Measurements from ENCODE around the gene ELFN1. TPM values are rescaled to one million over a fixed set of nuclear protein-coding genes. Genes with fewer than 3 reads are reported as not detected.
"Not testable (repeated sequence)": the region's sequence is repeated elsewhere in the genome, so short reads cannot be mapped to it uniquely, and the experiment has no call there.

ELFN1 gene
- total RNA-seq, 5 donors from 2014 or later (not counting 1 experiment from before 2014, with no cell fraction given), result 0.06 to 0.12 (median 0.07) TPM; not detected in 2

GRCh38 chr7:1716263-1717094 lies 46.4 kb downstream of the ELFN1 start:
- Histone ChIP-seq H3K27ac (ENCODE audit: low read length) (no peak overlapping the region), H3K4me3 (ENCODE audit: control insufficient read depth in 1 of 2, extremely low read depth in 1 of 2, low read length in 1 of 2) (no peak overlapping the region), H3K4me1 (ENCODE audit: control insufficient read depth in 1 of 2, extremely low read depth in 1 of 2, insufficient read depth in 2 of 2, low read length in 2 of 2) (peaks cover 0 to 9% of the 10 kb centered on the region in 2 experiments), H3K27me3 (replicated peaks in 1 of 2; ENCODE audit: control insufficient read depth in 2 of 2, extremely low read depth in 1 of 2, insufficient read depth in 2 of 2, low read length in 1 of 2) (peaks cover 0 to 37% of the 10 kb centered on the region in 2 experiments), H3K9me3 (no peaks in the 10 kb centered on the region), H3K36me3 (ENCODE audit: control insufficient read depth in 2 of 2, extremely low read depth in 1 of 2, insufficient read depth in 1 of 2, low read length in 1 of 2) (no peaks in the 10 kb centered on the region)
- Mint-ChIP-seq H3K4me3 (peak overlapping the region in 1 of 3 donors; percentile 38), H3K4me1 (peaks cover 8 to 12% (median 9%) of the 10 kb centered on the region in 3 donors), H3K27ac (no peak overlapping the region), H3K36me3 (no peaks in the 10 kb centered on the region), H3K9me3 (no peaks in the 10 kb centered on the region), H3K27me3 (peaks cover 4 to 19% of the 10 kb centered on the region in 2 donors)
- DNase-seq (no peak), ATAC-seq (replicated peaks in 1 of 4) (peak in 1 of 4 experiments; percentile 42)
- ChIA-PET CTCF (no interaction called here), POLR2A (no interaction called here)
- WGBS (ENCODE audit: insufficient coverage), result 55% methylated on average over 18 of the region's 20 CpGs

GRCh38 chr7:1717095-1717483 lies 47.0 kb downstream of the ELFN1 start:
- WGBS (ENCODE audit: insufficient coverage), result 87% methylated on average over 10 of the region's 10 CpGs
- H3K4me1 Mint-ChIP-seq, result peaks cover 8 to 12% (median 9%) of the 10 kb centered on the region in 3 donors
- ChIA-PET POLR2A (no interaction called here), CTCF (no interaction called here)
- Histone ChIP-seq H3K27me3 (replicated peaks in 1 of 2; ENCODE audit: control insufficient read depth in 2 of 2, extremely low read depth in 1 of 2, insufficient read depth in 2 of 2, low read length in 1 of 2) (peaks cover 0 to 37% of the 10 kb centered on the region in 2 experiments), H3K4me3 (ENCODE audit: control insufficient read depth in 1 of 2, extremely low read depth in 1 of 2, low read length in 1 of 2) (no peak overlapping the region), H3K9me3 (no peaks in the 10 kb centered on the region), H3K4me1 (ENCODE audit: control insufficient read depth in 1 of 2, extremely low read depth in 1 of 2, insufficient read depth in 2 of 2, low read length in 2 of 2) (peaks cover 0 to 9% of the 10 kb centered on the region in 2 experiments), H3K36me3 (ENCODE audit: control insufficient read depth in 2 of 2, extremely low read depth in 1 of 2, insufficient read depth in 1 of 2, low read length in 1 of 2) (no peaks in the 10 kb centered on the region), H3K27ac (ENCODE audit: low read length) (no peak overlapping the region)
- ATAC-seq (replicated peaks in 1 of 4) (peak in 3 of 4 experiments; percentile 31 to 50 (median 36)), DNase-seq (no peak)
- H3K36me3 Mint-ChIP-seq, result no peaks in the 10 kb centered on the region
- H3K4me3 Mint-ChIP-seq, result peak overlapping the region in 1 of 3 donors; percentile 38
- no peaks in the 10 kb centered on the region for H3K9me3 Mint-ChIP-seq
- H3K27me3 Mint-ChIP-seq, result peaks cover 4 to 19% of the 10 kb centered on the region in 2 donors
- H3K27ac Mint-ChIP-seq, result no peak overlapping the region

DNA sequence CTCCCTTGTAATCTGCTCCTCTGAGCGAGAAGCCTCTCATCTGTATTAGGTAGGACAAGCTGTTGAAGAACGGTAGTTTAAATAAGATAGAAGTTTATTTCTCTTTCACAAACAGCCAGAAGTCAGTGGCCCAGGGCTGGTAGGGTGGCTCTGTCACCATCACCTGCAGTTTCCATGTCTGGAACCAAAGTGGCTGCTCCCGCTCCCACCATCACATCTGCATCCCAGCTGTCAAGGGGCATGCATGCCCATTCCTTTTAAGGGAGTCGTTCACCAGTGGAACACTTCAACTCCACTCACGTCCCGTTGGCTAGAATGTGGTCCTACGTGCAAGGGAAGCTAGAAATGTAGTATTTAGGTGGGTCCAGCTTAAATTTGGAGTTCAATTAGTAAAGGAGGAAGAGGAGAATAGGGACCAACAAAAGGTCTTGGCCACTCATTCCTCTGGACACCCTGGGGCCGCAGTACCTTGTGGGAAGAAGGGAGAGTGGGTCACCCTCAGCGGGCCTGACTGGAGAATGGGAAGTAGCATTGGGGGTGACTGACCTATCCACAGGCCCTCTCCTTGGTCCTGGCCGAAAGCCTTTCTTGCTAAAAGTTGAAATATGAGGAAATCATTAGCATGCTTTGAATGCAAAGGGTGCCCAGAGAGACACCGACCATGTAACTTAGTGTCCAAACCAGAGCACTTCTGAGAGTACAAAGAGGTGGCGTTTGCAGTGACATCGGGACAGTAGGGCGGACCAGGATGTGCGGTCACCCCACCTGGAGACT lies 48.0 kb downstream of the ELFN1 start:
- ATAC-seq (replicated peaks in 1 of 4) (no peak), DNase-seq (no peak)
- Histone ChIP-seq H3K36me3 (ENCODE audit: control insufficient read depth in 2 of 2, extremely low read depth in 1 of 2, insufficient read depth in 1 of 2, low read length in 1 of 2) (no peaks in the 10 kb centered on the region), H3K27me3 (replicated peaks in 1 of 2; ENCODE audit: control insufficient read depth in 2 of 2, extremely low read depth in 1 of 2, insufficient read depth in 2 of 2, low read length in 1 of 2) (peaks cover 0 to 34% of the 10 kb centered on the region in 2 experiments), H3K27ac (ENCODE audit: low read length) (no peak overlapping the region), H3K4me3 (ENCODE audit: control insufficient read depth in 1 of 2, extremely low read depth in 1 of 2, low read length in 1 of 2) (no peak overlapping the region), H3K4me1 (ENCODE audit: control insufficient read depth in 1 of 2, extremely low read depth in 1 of 2, insufficient read depth in 2 of 2, low read length in 2 of 2) (peaks cover 0 to 9% of the 10 kb centered on the region in 2 experiments), H3K9me3 (no peaks in the 10 kb centered on the region)
- peaks cover 4 to 19% of the 10 kb centered on the region in 2 donors for H3K27me3 Mint-ChIP-seq
- H3K4me3 Mint-ChIP-seq, result no peak overlapping the region
- H3K36me3 Mint-ChIP-seq, result no peaks in the 10 kb centered on the region
- no peak overlapping the region for H3K27ac Mint-ChIP-seq
- POLR2A ChIA-PET, result no interaction called here
- CTCF ChIA-PET, result no interaction called here
- WGBS (ENCODE audit: insufficient coverage), result 96% methylated on average over 7 of the region's 15 CpGs
- H3K9me3 Mint-ChIP-seq, result no peaks in the 10 kb centered on the region
- H3K4me1 Mint-ChIP-seq, result peaks cover 8 to 12% (median 9%) of the 10 kb centered on the region in 3 donors

- CTCF ChIA-PET; DNase-seq; H3K36me3 Mint-ChIP-seq; H3K36me3 ChIP-seq (ENCODE audit: control insufficient read depth in 2 of 2, extremely low read depth in 1 of 2, insufficient read depth in 1 of 2, low read length in 1 of 2); POLR2A ChIA-PET; H3K4me1 ChIP-seq (ENCODE audit: control insufficient read depth in 1 of 2, extremely low read depth in 1 of 2, insufficient read depth in 2 of 2, low read length in 2 of 2); H3K9me3 ChIP-seq; H3K9me3 Mint-ChIP-seq; H3K4me3 ChIP-seq (ENCODE audit: control insufficient read depth in 1 of 2, extremely low read depth in 1 of 2, low read length in 1 of 2); H3K27ac ChIP-seq (ENCODE audit: low read length); H3K4me3 Mint-ChIP-seq; ATAC-seq (replicated peaks in 1 of 4); H3K27ac Mint-ChIP-seq: not testable (repeated sequence)
- peaks cover 8 to 12% (median 9%) of the 10 kb centered on the region in 3 donors for H3K4me1 Mint-ChIP-seq
- peaks cover 4 to 18% of the 10 kb centered on the region in 2 donors for H3K27me3 Mint-ChIP-seq
- peaks cover 0 to 27% of the 10 kb centered on the region in 2 experiments for H3K27me3 ChIP-seq (replicated peaks in 1 of 2; ENCODE audit: control insufficient read depth in 2 of 2, extremely low read depth in 1 of 2, insufficient read depth in 2 of 2, low read length in 1 of 2)
- WGBS (ENCODE audit: insufficient coverage), result 30% methylated on average over 2 of the region's 10 CpGs
Observed at GRCh38 chr7:1718850-1719249, 48.8 kb downstream of the ELFN1 start.

DNA sequence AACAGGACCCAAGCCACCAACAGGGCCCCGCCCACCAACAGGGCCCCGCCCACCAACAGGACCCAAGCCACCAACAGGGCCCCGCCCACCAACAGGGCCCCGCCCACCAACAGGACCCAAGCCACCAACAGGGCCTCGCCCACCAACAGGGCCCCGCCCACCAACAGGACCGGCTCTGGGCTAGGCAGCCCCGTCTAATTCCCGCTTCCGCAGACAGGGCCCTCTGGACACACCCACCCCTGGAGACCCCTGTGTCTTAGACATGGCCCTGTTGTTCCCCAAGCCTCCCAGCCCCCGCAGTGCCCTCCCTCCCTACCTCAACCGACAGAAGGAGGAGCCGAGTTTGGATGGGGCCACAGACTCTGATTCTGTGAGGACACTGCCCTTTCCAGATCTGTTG lies 49.2 kb downstream of the ELFN1 start:
- H3K4me3 ChIP-seq (ENCODE audit: control insufficient read depth in 1 of 2, extremely low read depth in 1 of 2, low read length in 1 of 2); POLR2A ChIA-PET; ATAC-seq (replicated peaks in 1 of 4); CTCF ChIA-PET; H3K9me3 Mint-ChIP-seq; H3K36me3 Mint-ChIP-seq; H3K4me3 Mint-ChIP-seq; H3K27ac ChIP-seq (ENCODE audit: low read length); H3K9me3 ChIP-seq; H3K36me3 ChIP-seq (ENCODE audit: control insufficient read depth in 2 of 2, extremely low read depth in 1 of 2, insufficient read depth in 1 of 2, low read length in 1 of 2); H3K27ac Mint-ChIP-seq; H3K4me1 ChIP-seq (ENCODE audit: control insufficient read depth in 1 of 2, extremely low read depth in 1 of 2, insufficient read depth in 2 of 2, low read length in 2 of 2); DNase-seq: not testable (repeated sequence)
- H3K27me3 ChIP-seq (replicated peaks in 1 of 2; ENCODE audit: control insufficient read depth in 2 of 2, extremely low read depth in 1 of 2, insufficient read depth in 2 of 2, low read length in 1 of 2), result peaks cover 0 to 26% of the 10 kb centered on the region in 2 experiments
- peaks cover 8 to 12% (median 9%) of the 10 kb centered on the region in 3 donors for H3K4me1 Mint-ChIP-seq
- 77% methylated on average over 4 of the region's 13 CpGs for WGBS (ENCODE audit: insufficient coverage)
- peaks cover 4 to 14% of the 10 kb centered on the region in 2 donors for H3K27me3 Mint-ChIP-seq

GRCh38 chr7:1719913-1720312 lies 49.8 kb downstream of the ELFN1 start:
- Mint-ChIP-seq H3K4me1 (peaks cover 8 to 12% (median 9%) of the 10 kb centered on the region in 3 donors), H3K9me3 (no peaks in the 10 kb centered on the region), H3K27ac (no peak overlapping the region), H3K4me3 (no peak overlapping the region), H3K36me3 (no peaks in the 10 kb centered on the region), H3K27me3 (peaks cover 4 to 13% of the 10 kb centered on the region in 2 donors)
- ATAC-seq (replicated peaks in 1 of 4) (no peak), DNase-seq (no peak)
- H3K4me3 ChIP-seq (ENCODE audit: control insufficient read depth in 1 of 2, extremely low read depth in 1 of 2, low read length in 1 of 2), result no peak overlapping the region
- H3K9me3 ChIP-seq, result no peaks in the 10 kb centered on the region
- 83% methylated on average over 5 of the region's 7 CpGs for WGBS (ENCODE audit: insufficient coverage)
- H3K27me3 ChIP-seq (replicated peaks in 1 of 2; ENCODE audit: control insufficient read depth in 2 of 2, extremely low read depth in 1 of 2, insufficient read depth in 2 of 2, low read length in 1 of 2), result peaks cover 0 to 28% of the 10 kb centered on the region in 2 experiments
- ChIA-PET CTCF (no interaction called here), POLR2A (no interaction called here)
- H3K36me3 ChIP-seq (ENCODE audit: control insufficient read depth in 2 of 2, extremely low read depth in 1 of 2, insufficient read depth in 1 of 2, low read length in 1 of 2), result no peaks in the 10 kb centered on the region
- peaks cover 0 to 5% of the 10 kb centered on the region in 2 experiments for H3K4me1 ChIP-seq (ENCODE audit: control insufficient read depth in 1 of 2, extremely low read depth in 1 of 2, insufficient read depth in 2 of 2, low read length in 2 of 2)
- no peak overlapping the region for H3K27ac ChIP-seq (ENCODE audit: low read length)

Measured in T-cell (primary cell).